SU-DHL-6 (cell line): ENCODE results near the gene TNFRSF11A.

Source experiments
- EZH2phosphoT487 ChIP-seq: fragments of 200-600 bp; sonication (generic), shearing (Covaris generic); conservative IDR thresholded peaks from 2 replicates; pipeline ENCODE4 v1.6.1; 2018; ENCODE audit warnings: mild to moderate bottlenecking, antibody characterized with exemption, low read length, moderate library complexity, mixed read lengths
- TF ChIP-seq, protein P1 (sequence below): fragments of 200-600 bp; sonication (generic); IDR thresholded peaks from one replicate; pipeline ENCODE4 v1.5.1; 2017; ENCODE audit warnings: antibody characterized with exemption, mild to moderate bottlenecking, low read length, moderate library complexity; ENCODE audit not compliant: insufficient read depth, poor library complexity, severe bottlenecking

DNA sequence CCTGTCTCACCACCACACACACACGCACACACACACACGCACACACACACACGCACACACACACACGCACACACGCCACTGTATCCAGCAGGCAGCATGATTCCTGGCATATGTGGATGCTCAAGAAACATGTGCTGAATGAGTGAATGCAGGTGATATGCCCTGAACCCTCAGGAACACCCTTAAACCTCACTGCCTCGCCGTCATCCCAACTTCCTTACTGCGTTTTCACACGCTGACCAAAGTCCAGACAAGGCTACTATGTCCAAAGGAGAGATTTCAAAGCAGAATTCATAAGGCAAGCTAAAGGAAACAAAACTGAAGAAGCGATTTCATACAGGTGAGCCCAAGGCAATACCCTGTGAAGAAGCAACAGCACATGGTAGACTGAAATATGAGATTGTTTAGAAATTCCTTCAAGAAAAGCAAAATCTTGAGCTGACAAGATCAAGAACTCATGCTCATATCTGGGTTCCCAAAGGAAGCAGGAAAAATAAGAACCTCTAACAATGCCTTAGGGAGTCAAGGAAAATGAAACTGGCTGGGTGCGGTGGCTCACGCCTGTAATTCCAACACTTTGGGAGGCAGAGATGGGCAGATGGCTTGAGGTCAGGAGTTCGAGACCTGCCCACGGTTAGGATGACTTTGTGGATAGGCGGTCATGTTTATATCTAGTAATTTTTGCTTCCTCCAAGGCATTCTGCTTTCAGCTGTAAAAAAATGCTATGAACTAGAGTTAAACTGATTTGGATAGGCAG is 69.1 kb downstream of the TNFRSF11A start:
- TF ChIP-seq, protein P1, sequence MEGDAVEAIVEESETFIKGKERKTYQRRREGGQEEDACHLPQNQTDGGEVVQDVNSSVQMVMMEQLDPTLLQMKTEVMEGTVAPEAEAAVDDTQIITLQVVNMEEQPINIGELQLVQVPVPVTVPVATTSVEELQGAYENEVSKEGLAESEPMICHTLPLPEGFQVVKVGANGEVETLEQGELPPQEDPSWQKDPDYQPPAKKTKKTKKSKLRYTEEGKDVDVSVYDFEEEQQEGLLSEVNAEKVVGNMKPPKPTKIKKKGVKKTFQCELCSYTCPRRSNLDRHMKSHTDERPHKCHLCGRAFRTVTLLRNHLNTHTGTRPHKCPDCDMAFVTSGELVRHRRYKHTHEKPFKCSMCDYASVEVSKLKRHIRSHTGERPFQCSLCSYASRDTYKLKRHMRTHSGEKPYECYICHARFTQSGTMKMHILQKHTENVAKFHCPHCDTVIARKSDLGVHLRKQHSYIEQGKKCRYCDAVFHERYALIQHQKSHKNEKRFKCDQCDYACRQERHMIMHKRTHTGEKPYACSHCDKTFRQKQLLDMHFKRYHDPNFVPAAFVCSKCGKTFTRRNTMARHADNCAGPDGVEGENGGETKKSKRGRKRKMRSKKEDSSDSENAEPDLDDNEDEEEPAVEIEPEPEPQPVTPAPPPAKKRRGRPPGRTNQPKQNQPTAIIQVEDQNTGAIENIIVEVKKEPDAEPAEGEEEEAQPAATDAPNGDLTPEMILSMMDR, result no peak
- TF ChIP-seq EZH2phosphoT487, result no peak
